NCI-H1092 (cell line): ENCODE results near the gene IL3RA.

Experiments
- DNase-seq: peaks from one replicate; lab custom pipeline; 2025; lab: John Stamatoyannopoulos, UW

Gene IL3RA

DNA sequence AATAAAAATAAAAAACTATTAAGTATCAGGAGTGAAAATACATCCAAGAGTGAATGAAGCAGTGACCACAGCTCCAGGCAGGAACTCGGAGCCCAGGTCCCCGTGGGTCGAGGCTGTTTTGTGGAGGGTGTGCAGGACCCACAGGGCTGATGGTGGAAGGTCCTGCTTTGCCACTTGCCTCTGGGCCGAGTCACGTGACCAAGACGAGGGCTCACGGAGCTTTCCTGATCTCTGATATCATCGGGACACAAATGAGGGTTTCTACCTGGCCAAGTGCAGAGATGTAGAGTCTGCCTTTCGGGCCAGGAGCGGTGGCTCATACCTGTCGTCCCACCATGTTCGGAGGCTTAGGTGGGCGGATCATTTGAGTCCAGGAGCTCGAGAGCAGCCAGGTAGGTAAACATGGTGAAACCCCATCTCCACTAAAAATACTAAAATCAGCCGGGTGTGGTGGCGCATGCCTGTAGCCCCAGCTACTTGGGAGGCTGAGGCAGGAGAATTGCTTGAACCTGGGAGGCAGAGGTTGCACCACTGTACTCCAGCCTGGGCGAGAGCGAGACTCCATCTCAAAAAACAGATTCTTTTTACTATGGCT, 48.2 kb downstream of the IL3RA start:
- no peak for DNase-seq

DNA sequence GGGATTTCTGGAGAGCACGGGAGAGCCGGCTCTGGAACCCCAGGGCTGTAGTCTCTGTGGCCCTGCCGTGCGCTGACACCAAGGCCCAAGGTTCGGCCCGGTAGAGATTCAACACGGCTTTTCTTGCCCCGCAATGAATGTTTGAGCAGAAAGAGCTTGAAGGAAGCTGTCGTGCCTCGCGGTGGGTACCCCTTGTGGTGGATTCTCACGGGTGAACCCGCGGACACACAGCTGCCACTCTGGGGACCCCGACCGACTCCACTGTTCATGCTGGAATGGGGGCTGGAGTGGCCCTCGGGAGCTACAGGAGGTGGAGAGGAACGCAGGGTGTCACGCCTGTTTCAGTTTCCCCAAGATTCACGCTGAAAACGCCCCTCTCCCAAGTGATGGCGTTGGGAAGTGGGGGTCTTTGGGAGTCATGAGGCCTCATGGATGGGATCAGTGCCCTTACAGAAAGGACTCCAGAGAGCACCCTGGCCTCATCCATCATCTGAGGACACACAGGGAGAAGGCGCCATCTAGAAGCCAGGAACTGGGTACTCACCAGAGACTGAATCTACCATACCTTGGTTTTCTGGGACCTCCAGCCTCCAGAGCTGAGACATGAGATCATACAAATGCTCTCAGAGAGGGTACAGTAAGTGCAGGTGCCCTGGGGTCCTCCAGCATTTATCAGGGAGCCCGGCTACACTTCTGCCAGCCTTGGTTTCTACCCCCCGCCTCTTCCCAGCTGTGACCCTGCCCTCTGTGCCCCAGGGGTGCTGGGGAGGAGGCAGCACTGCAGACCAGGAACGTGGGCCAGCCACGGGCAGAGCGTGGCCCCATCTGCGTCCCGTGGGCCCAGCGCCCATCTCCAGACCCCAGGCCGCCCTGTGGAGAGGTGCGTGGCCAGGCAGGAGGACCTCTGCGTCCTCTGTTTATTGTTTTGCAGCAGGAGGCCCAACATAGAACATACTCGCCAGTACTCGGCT, 49.0 kb downstream of the IL3RA start:
- no peak for DNase-seq

DNA sequence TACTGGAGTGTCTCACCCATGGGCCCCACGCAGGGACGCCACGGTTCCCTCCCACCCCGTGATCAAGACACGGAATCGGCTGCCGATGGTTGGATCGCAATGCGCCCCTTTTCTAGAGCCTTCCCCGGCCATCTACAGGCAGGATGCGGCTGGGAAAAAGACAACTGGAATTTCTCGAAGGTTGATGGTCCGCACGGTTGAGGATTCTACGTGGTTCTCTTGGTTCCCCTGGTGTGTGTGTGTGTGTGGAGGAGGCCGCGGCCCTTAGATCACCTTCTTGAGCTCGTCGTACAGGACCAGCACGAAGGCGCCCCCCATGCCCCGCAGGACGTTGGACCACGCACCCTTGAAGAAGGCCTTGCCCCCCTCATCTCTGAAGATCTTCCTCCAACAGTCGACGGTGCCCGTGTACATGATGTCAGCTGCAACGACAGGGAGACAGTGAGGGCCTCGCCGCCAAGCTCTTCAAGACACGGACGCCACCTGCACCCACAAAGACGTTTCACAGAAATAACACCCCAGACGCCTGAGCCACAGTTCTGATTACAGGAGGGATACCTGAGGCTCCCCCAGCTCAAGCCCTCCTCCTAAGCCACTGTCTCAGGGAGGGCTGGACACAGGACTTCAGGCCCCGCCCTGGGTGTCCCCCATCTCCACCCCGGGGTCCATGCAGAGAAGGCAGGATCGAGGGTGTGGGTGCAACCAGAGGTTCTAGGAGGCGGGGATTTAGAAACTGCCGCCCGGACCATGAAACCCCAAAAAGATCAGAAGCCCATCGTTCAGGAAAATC, 49.9 kb downstream of the IL3RA start:
- no peak for DNase-seq

DNA sequence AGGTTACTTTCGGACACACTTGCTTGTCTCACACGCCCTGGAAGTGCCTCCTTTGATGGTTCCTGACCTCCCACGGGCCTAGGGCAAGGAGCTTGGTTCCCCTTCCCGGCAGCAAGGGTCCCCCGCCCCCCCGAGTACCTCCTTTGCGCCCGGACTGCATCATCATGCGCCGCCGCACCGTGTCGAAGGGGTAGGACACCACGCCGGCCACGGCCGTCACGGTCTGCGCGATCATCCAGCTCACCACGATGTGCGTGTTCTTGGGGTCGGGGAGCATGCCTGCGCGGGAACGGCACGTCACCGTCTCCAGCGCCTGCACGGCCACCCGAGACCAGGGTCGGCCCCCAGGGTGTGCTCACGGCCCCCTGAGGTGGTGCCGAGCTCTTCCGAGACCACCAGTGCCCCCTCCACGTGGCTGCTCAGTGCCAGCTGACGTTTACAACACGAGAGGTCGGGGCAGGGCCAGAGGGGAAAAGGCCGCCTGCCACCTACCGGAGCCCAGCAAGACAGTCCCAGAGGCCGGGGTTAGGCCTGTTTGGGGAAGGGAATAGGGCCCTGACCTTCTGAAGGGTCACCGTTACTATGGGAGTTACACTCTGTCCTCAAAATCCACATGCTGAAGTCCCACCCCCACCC, 50.7 kb downstream of the IL3RA start:
- DNase-seq = no peak

DNA sequence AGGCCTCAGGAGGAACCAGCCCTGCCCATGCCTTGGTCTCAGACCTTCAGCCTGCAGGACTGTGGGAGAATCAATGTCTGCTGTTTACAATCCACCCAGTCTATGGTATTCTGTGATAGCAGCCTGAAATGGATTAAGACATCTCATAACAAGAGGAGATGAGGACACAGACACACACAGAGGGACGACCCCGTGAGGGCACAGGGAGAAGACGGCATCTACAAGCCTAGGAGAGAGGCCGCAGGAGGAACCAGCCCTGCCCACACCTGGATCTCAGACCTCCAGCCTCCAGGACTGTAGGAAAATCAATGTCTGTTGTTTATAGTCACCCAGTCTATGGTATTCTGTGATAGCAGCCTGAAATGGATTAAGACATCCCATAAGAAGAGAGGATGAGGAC, 52.1 kb downstream of the IL3RA start:
- no peak for DNase-seq

DNA sequence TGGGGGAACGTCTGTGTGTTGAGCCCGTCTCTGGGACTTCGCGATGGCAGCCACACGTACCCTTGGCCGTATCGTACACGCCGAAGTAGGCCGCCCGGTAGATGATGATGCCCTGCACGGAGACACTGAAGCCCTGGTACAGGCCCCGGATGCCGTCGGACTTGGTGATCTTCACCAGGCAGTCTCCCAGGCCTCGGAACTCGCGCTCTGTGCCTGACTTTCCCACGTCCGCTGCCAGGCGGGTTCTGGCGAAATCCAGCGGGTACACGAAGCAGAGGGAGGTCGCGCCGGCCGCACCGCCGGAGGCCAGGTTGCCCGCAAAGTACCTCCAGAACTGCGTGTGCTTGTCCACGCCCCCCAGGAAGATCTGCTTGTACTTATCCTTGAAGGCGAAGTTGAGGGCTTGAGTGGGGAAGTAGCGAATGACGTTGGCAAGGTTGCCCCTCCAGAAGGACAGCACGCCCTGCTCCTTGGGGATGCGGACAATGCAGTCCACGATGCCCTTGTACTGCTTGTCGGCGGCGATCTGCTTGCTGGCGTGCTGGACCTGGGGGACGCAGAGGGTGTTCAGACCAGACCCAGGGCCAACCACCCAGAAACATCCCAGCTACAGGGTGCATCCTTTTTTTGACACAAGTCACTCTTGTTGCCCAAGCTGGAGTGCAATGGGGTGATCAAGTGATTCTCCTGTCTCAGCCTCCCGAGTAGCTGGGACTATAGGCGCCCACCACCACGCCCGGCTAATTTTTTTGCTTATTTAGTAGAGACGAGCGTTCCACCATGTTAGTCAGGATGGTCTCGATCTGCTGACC, 52.8 kb downstream of the IL3RA start:
- no peak for DNase-seq

DNA sequence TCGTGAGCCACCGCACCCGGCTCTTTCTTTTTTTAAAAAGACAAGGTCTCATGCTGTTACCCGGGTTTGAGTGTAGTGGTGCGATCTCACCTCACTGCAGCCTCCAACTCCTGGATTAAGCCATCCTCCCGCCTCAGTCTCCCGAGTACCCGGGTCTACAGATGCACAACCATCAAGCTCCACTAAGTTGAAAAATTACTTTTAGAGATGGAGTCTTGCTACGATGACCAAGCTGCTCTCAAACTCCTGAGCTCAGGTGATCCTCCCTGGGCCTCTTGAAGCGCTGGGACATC, 53.4 kb downstream of the IL3RA start:
- no peak for DNase-seq

DNA sequence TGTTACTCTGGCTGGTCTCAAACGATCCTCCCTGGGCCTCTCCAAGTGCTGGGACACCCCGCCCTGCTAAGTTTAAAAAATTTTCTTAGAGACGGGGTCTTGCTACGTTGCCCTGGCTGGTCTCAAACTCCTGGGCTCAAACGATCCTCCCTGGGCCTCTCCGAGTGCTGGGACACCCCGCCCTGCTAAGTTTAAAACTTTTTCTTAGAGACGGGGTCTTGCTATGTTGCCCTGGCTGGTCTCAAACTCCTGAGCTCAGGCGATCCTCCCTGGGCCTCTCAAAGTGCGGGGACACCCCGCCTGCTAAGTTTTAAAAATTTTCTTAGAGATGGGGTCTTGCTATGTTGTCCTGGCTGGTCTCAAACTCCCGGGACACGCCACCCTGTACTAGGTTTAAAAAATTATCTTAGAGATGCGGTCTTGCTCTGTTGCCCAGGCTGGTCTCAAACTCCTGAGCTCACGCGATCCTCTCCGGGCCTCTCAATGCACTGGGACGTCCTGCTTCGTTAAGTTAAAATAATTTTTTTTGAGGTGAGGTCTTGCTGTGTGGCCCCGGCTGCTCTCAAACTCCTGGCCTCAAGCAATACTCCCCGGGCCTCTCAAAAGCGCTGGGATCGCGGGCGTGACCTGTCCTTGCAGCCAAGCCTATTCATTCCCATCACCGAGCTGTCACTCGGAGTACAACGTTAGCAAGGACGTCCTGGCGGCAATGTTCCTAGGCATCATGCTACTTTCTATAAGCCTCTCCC, 54.2 kb downstream of the IL3RA start:
- DNase-seq = no peak

DNA sequence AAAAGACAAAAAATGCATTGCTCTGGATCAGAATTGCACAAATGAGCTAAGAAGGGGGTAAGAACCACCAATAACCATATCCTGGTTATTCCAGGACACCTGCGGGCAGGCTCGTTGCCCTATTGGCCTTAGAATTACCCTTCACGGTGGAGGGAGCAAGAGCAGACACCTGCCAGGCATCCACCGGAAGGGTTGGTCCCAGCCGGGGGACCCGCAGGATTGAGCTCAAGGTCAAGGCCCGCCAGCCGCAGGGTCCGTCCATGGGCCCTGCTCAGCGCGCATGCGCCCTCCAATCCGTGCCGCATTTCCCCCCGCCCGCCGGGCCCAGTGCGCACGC, 54.8 kb downstream of the IL3RA start:
- DNase-seq = no peak

DNA sequence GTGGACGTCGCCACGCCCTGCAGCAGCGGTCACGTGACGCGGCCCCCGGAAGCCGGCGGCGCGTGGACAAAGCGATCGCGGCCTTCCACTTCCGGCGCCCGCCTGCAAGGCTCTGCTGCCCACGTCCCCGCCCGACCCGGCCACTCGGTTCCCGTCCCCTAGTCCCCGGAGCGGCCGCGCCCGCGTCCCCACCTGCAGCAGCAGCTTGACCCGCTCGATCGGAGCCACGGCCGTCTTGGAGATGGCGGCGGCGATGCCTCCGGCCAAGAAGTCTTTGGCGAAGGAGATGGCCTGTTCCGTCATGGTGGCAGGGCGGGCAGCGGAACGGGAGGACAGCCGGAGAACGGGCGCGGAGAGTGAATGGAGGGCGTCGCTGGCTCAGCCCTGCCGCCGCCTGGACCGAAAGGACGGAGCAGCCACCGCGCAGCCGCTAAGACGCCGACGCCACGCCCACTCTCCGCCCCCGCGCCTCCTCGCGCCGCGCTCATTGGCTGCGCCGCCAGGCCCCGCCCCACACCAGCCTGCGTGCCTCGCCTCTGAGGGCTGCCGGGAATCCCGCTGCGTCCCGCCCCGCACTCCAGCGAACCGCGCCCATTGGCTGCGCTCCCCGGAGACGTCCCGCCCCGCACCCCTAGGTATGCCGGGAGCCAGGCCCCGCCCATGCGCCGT, 55.3 kb downstream of the IL3RA start, which contains the start of gene SLC25A6:
SLC25A6 (minus strand) TSS at position 407 of the 669 bp plus-strand sequence; CDS start at position 303, 104 bp downstream.
- DNase-seq = no peak

DNA sequence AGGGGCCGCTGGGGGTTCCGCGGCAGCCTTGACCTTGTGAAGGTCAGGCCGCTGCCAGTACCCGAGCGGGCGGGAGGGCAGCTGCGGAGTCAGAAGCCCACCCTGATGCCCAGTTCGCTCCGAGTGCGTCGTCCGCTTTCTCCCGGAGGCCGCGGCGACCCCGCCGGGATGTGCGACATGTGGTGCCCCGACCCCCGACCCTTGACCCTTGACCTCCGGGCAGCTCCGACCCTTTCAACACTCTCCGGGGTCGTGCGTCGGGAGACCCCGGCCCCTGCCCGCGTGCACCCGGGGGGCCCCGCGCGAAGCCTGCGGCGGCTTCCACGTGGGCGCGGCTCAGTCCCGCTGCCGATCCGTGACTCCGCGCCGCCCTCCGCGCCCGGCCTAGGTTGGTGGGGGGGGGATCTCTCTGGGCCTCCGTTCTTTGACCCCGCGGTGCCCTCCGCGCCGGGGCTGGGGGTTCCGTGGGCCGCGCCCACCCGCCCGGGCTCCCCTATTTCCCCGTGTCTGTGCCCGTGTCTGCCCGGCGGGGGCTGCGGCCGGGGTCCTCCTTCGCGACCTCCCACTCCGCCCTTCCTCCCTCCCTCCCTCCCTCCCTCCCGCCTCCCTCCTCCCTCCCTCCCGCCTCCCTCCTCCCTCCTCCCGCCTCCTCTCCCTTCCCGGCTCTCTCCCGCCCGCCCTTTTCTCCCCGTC, 55.9 kb downstream of the IL3RA start:
- DNase-seq = no peak

DNA sequence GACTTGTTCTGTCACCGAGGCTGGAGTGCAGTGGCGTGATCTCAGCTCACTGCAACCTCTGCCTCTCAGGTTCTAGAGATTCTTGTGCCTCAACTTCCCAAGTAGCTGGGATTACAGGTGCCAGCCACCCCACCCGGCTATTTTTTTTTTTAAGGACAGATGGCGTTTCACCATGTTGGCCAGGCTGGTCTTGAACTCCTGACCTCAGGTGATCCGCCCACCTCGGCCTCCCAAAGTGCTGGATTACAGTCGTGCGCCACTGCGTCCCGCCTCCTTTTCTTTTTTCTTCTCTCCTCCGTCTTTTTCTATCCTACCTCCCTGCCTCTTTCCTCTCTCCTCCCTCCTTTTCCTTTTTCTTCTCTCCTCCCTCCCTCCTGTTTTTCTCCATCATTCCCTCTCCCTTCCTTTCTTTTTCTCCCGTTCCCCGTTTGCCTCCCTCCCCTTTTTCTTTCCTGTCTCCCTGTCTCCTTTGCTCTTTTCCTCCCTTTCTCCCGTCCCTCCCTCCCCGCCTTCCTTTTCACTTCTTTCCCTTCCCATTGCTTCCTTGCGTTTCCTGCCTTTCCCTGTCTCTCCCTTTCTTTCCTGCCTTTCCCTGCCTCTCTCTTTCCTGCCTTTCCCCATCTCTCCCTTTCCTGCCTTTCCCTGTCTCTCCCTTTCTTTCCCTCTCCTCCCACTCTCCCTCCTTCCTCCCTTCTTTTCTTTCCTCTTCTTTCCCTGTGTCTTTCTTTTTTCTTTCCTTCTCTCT, 57.5 kb downstream of the IL3RA start:
- DNase-seq = no peak

DNA sequence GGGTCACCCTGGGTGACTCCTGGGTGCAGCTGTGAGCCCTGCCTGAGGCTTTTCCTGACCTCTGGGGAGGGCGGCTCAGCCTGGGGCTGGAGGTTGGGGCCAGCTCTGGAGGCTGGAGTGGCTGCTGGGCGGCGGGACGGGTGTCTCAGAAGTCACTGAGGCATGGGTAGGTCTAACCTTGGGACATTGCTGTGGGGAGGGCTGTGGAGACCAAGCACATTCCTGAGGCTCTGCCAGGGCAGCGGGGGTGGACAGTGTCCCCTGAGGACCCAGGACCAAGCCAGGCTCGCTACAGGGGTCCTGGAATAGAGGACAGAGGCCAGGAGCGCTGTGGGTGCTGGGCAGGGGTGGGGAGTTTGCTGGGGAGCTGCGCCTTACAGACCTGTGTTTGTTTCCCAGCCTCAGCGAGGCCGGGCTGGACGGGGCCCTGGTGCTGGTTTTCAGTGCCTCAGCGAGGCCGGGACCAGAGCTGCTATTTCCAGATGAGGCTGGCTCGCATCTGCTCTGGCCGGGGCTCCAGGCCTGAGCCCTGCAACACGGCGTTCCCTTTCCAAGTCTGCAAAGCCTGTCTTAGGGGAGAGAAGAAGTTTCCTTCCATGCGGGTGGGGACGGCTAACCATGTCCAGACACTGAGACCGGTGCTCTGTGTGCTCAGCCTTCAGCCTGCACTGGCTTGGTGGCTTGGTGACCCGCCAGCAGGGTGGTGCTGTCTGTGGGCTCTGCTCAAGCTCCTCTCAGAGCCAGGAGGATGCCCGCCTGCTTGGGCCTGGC, 58.3 kb downstream of the IL3RA start:
- DNase-seq = no peak

DNA sequence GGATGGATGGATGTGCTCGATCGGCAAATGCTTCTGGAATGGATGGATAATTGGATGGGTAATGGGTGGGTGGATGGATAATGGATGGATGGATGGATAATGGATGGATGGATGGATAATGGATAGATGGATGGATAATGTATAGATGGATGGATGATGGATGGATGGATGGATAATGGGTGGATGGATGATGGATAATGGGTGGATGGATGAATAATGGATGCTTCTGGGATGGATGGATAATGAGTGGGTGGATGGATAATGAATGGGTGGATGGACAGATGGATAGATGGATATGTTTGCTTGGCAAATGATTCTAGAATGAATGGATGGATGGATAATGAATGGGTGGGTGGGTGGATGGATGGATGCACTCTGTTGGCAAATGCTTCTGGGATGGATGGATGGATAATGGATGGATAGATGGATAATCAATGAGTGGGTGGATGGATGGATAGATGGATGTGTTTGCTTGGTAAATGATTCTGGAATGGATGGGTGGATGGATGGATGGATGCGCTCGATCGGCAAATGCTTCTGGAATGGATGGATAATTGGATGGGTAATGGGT, 59.1 kb downstream of the IL3RA start:
- DNase-seq = no peak

DNA sequence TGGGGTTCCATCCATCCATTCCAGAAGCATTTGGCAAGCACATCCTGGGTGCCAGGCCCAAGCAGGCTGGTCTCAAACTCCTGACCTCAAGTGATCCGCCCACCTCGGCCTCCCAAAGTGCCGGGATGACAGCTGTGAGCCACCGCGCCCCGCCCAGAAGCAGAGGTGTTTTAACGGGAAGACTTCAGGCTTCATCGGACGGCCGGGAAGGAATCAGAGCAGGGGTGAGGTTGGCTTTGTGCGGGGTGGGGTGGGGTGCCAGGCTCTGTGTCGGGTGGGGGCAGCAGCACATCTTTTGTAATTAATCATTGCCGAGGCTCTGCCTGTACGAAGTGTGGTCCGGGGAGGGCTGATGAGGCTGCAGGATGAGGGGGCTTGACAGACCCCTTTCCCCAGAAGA, 60.4 kb downstream of the IL3RA start:
- no peak for DNase-seq

DNA sequence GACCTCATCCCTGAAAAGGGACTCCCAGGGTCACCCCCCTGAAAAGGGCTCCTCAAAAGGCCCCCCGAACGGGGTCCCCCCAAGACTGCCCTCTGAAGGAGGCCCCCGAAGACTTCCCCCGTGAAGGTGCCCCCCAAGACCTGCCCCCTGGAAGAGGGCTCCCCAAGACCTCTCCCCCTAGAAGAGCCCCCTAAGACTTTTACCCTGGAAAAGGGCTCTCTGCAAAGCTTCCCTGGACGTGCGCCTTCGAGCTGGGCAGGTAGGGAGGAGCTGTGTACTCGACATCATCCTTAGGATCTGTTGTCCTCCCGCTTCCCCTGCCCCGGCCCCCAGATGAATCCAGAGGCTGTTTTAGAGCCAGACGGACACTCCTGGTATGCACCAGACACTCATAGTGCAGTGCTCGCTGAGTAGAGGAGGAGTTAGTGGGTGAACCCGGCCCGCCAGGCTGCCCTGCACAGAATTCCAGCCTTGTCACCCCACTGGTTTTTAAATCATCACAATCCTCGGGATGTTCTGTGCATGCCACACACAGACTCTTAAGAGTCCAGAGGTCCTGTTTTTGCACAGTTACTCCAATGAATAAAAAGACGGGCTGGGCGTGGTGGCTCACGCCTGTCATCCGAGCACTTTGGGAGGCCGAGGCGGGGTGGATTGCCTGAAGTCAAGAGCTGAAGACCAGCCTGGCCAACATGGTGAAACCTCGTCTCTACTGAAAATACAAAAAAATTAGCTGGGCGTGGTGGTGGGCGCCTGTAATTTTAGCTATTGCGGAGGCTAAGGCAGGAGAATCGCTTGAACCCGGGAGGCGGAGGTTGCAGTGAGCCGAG, 61.1 kb downstream of the IL3RA start:
- DNase-seq = no peak
